Natural killer cell (primary cell): ENCODE results near the gene B9D2. TPM values are rescaled to one million over a fixed set of nuclear protein-coding genes. Genes with fewer than 3 reads are reported as not detected.

Experiments used
- ATAC-seq, 3 donors: fragments of 150-1000 bp in 2 of 3; fragments of 200-7000 bp in 1 of 3; cut with Tn5 transposase; 1 replicate in 1 of 3; 2 replicates in 2 of 3; pipeline ENCODE4 v1.10.0; 2021; ENCODE audit warnings: mild to moderate bottlenecking in 2 of 3, moderate library complexity in 2 of 3
- DNase-seq, 2 donors: peaks; one replicate each; pipeline versions ENCODE4 v3.0.0 to v3.0.0-alpha.2; 2013 to 2021; ENCODE audit warnings: mixed read lengths in 1 of 2
- H3K27ac ChIP-seq: one replicate; pipeline ENCODE4 v1.5.1; 2013; ENCODE audit warnings: mild to moderate bottlenecking, low read length
- H3K27me3 ChIP-seq: one replicate; pipeline ENCODE4 v1.6.1; 2013; ENCODE audit warnings: low read length; ENCODE audit not compliant: control insufficient read depth, insufficient read depth
- H3K36me3 ChIP-seq: one replicate; pipeline ENCODE4 v1.6.1; 2013; ENCODE audit warnings: low read length; ENCODE audit not compliant: control insufficient read depth, insufficient read depth
- H3K4me1 ChIP-seq: one replicate; pipeline ENCODE4 v1.6.1; 2013; ENCODE audit warnings: low read length; ENCODE audit not compliant: control insufficient read depth, insufficient read depth
- H3K4me3 ChIP-seq: one replicate; pipeline ENCODE4 v1.5.1; 2013; ENCODE audit warnings: low read length
- H3K9me3 ChIP-seq: one replicate; pipeline ENCODE4 v1.6.1; 2013; ENCODE audit warnings: low read length; ENCODE audit not compliant: control insufficient read depth, insufficient read depth
- H3K27ac Mint-ChIP-seq, 2 donors: one replicate each; pipeline ENCODE4 v1.8.0; 2022; ENCODE audit warnings: mild to moderate bottlenecking in 2 of 2, mixed read lengths in 2 of 2, moderate library complexity in 1 of 2
- H3K27me3 Mint-ChIP-seq, 2 donors: one replicate each; pipeline ENCODE4 v1.8.0; 2022; ENCODE audit warnings: low read depth in 2 of 2, mixed read lengths in 2 of 2
- H3K36me3 Mint-ChIP-seq: one replicate; pipeline ENCODE4 v1.8.0; 2022; ENCODE audit warnings: mixed read lengths
- H3K4me1 Mint-ChIP-seq, 2 donors: one replicate each; pipeline ENCODE4 v1.8.0; 2022; ENCODE audit warnings: mixed read lengths in 2 of 2
- H3K4me3 Mint-ChIP-seq: one replicate; pipeline ENCODE4 v1.8.0; 2022; ENCODE audit warnings: mild to moderate bottlenecking, moderate library complexity, mixed read lengths
- H3K9me3 Mint-ChIP-seq, 2 donors: one replicate each; pipeline ENCODE4 v1.8.0; 2022; ENCODE audit warnings: mixed read lengths in 2 of 2
- CTCF ChIP-seq: fragments of 200-600 bp; IDR thresholded peaks from one replicate; pipeline ENCODE4 v1.8.0; 2022; ENCODE audit warnings: antibody characterized with exemption
- WGBS: methylation state at CpG from one replicate; pipeline ENCODE4 v1.1.7; 2013; ENCODE audit warnings: missing lambda C conversion rate; ENCODE audit not compliant: insufficient coverage; 5-methylcytosine and 5-hydroxymethylcytosine counted together
- intact Hi-C: fragments of 100-400 bp; cut with micrococcal nuclease; formaldehyde crosslinking; loops from one replicate; pipeline ENCODE4 v1.14.2; 2022
- total RNA-seq, 4 donors: library from RNA; stranded (reverse); fragments of 120-200 nt in 1 of 4; gene quantifications; one replicate each; pipeline versions ENCODE4 v1.2.3 to v1.2.4, GENCODE V29; 2013 to 2022

The B9D2 gene
- total RNA-seq, 3 donors from 2014 or later (not counting 1 experiment from before 2014, with no cell fraction given) = 18.1 to 22.2 (median 18.7) TPM

DNA sequence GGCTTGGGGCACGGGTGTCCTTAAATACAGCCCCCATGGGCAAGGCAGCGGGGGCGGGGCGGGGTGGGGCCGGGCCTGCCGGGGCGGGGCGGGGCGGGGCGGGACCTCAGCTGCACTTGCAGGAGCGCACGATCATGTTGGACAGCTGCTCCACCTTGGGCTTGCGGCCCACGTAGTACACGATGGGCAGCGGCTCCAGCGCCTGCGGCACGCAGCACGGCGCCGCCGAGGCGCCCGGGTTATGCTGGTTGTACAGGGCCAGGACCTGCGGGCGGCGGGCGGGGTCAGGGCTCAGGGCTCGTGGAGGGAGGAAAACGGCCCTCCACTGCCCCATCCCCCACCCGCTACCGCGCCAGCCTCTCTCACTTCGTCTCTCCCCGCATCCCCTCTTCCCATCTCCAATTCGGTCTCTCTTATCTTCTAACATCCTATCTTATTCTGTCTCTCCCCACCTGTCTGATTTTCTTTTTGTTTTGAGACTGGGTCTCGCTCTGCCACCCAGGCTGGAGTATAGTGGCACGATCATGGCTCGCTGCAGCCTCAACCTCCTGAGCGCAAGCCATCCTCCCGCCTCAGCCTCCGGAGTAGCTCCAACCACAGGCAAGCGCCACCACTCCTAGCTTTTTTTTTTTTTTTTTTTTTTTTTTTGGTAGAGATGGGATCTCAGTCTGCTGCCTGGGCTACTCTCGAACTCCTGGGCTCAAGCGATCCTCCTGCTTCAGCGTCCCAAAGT is 32.8 kb downstream of the B9D2 start:
- Histone ChIP-seq H3K4me3 (no peak overlapping the region), H3K36me3 (peaks cover 64% of the 10 kb centered on the region), H3K9me3 (no peaks in the 10 kb centered on the region), H3K27me3 (no peaks in the 10 kb centered on the region), H3K4me1 (peaks cover 92% of the 10 kb centered on the region), H3K27ac (peak overlapping the region; percentile 23)
- H3K27me3 Mint-ChIP-seq = no peaks in the 10 kb centered on the region
- no peak for TF ChIP-seq CTCF
- H3K4me3 Mint-ChIP-seq = peak overlapping the region; percentile 67
- no peaks in the 10 kb centered on the region for H3K36me3 Mint-ChIP-seq
- DNase-seq (peak in 1 of 2 donors; percentile 40), ATAC-seq (no peak)
- intact Hi-C loops = no loop called here
- peak overlapping the region; percentile 80 to 94 for H3K27ac Mint-ChIP-seq
- WGBS = 94% methylated on average over 46 of the region's 47 CpGs
- H3K4me1 Mint-ChIP-seq = peaks cover 66% of the 10 kb centered on the region in 2 donors
- no peaks in the 10 kb centered on the region for H3K9me3 Mint-ChIP-seq

DNA sequence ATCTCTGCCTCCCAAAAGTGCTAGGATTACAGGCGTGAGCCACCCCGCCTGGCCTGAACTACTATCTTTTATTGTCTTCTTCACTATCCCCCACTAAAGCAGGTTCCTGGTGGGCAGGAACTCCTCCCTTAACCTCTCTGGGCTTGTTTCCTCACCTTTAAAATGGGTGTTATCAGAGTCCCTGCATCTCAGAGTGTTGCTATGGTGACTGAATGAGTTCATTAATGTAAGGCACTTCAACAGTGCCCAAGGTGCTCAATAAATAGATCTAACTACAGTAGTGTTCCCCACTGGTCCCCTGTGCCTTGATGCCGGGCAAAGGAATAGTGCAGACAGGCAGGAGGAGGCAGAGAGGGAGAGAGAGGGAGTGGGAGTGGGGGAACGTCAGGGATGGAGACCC is 33.5 kb downstream of the B9D2 start:
- Histone ChIP-seq H3K27me3 (no peaks in the 10 kb centered on the region), H3K27ac (peak overlapping the region; percentile 23), H3K4me3 (no peak overlapping the region), H3K4me1 (peaks cover 92% of the 10 kb centered on the region), H3K36me3 (peaks cover 60% of the 10 kb centered on the region), H3K9me3 (no peaks in the 10 kb centered on the region)
- Mint-ChIP-seq H3K9me3 (no peaks in the 10 kb centered on the region), H3K4me3 (peak overlapping the region; percentile 67), H3K27me3 (no peaks in the 10 kb centered on the region), H3K36me3 (no peaks in the 10 kb centered on the region), H3K27ac (peak overlapping the region; percentile 80 to 94), H3K4me1 (peaks cover 70 to 73% of the 10 kb centered on the region in 2 donors)
- intact Hi-C loops = no loop called here
- DNase-seq (peak in 1 of 2 donors; percentile 57), ATAC-seq (no peak)
- 91% methylated on average over 4 of the region's 4 CpGs for WGBS
- no peak for TF ChIP-seq CTCF

GRCh38 chr19:41328842-41329225 is 35.1 kb downstream of the B9D2 start:
- H3K9me3 ChIP-seq = no peaks in the 10 kb centered on the region
- peak overlapping the region; percentile 94 to 97 for H3K27ac Mint-ChIP-seq
- DNase-seq (no peak), ATAC-seq (no peak)
- H3K4me3 Mint-ChIP-seq = peak overlapping the region; percentile 80
- intact Hi-C loops = loop anchor here (1.0 to 5.0 kb wide), 5 partner anchors 21 to 863 kb away; no protein-coding TSS in a partner anchor
- TF ChIP-seq CTCF = no peak
- no peak overlapping the region for H3K4me3 ChIP-seq
- peaks cover 94% of the 10 kb centered on the region for H3K4me1 ChIP-seq
- H3K27me3 Mint-ChIP-seq = no peaks in the 10 kb centered on the region
- peak overlapping the region; percentile 91 for H3K27ac ChIP-seq
- no peaks in the 10 kb centered on the region for H3K9me3 Mint-ChIP-seq
- H3K36me3 ChIP-seq = peaks cover 52% of the 10 kb centered on the region
- H3K36me3 Mint-ChIP-seq = no peaks in the 10 kb centered on the region
- WGBS = no CpG with 5 or more reads among the region's 1 CpG
- H3K27me3 ChIP-seq = no peaks in the 10 kb centered on the region
- H3K4me1 Mint-ChIP-seq = peaks cover 80 to 81% of the 10 kb centered on the region in 2 donors
